CD4-positive, CD25-positive, alpha-beta regulatory T cell (primary cell): ENCODE measurements around the gene PPARA. TPM values are rescaled to one million over a fixed set of nuclear protein-coding genes. Genes with fewer than 3 reads are reported as not detected.
A peak's percentile ranks its signal among the peaks of the same experiment; 100 is the strongest.
"Not testable (repeated sequence)": the region's sequence is repeated elsewhere in the genome, so short reads cannot be mapped to it uniquely, and the experiment has no call there.

Source experiments
- ATAC-seq, 2 donors: fragments of 150-1000 bp; cut with Tn5 transposase; one replicate each; pipeline ENCODE4 v1.10.0; 2021; ENCODE audit warnings: low read depth in 2 of 2, moderate number of reproducible peaks in 2 of 2, moderate library complexity in 1 of 2
- DNase-seq, 3 donors: peaks; one replicate each; pipeline versions ENCODE4 v3.0.0 to v3.0.0-alpha.2; 2012 to 2022; ENCODE audit warnings: mixed read lengths in 1 of 3
- H3K27ac ChIP-seq: one replicate; pipeline ENCODE4 v1.7.0; 2013; ENCODE audit warnings: mild to moderate bottlenecking, low read length; ENCODE audit not compliant: insufficient read depth, poor library complexity, severe bottlenecking
- H3K27me3 ChIP-seq: one replicate; pipeline ENCODE4 v1.7.0; 2013; ENCODE audit warnings: low read length; ENCODE audit not compliant: control insufficient read depth, insufficient read depth
- H3K36me3 ChIP-seq: one replicate; pipeline ENCODE4 v1.7.0; 2013; ENCODE audit warnings: mild to moderate bottlenecking, low read length, moderate library complexity; ENCODE audit not compliant: control insufficient read depth, insufficient read depth
- H3K4me1 ChIP-seq: 2 replicates; pipeline ENCODE4 v1.7.0; 2013; ENCODE audit warnings: mild to moderate bottlenecking, low read length; ENCODE audit not compliant: insufficient read depth, control insufficient read depth, poor library complexity, severe bottlenecking
- H3K4me3 ChIP-seq: one replicate; pipeline ENCODE4 v1.7.0; 2013; ENCODE audit warnings: low read depth, mild to moderate bottlenecking, low read length, moderate library complexity
- H3K9me3 ChIP-seq, 2 experiments: 1 replicate in 1 of 2; 2 replicates in 1 of 2; pipeline ENCODE4 v1.7.0; 2013; ENCODE audit warnings: low read length in 2 of 2, mild to moderate bottlenecking in 1 of 2, moderate library complexity in 1 of 2; ENCODE audit not compliant: control insufficient read depth in 2 of 2
- H3K27ac Mint-ChIP-seq, 3 donors: one replicate each; pipeline ENCODE4 v1.8.0; 2020 to 2022; ENCODE audit warnings: mild to moderate bottlenecking in 3 of 3, mixed read lengths in 3 of 3, moderate library complexity in 2 of 3
- H3K27me3 Mint-ChIP-seq: one replicate; pipeline ENCODE4 v1.8.0; 2022; ENCODE audit warnings: mild to moderate bottlenecking, mixed read lengths
- H3K36me3 Mint-ChIP-seq: one replicate; pipeline ENCODE4 v1.8.0; 2020; ENCODE audit warnings: mixed read lengths
- H3K4me1 Mint-ChIP-seq, 4 donors: one replicate each; pipeline ENCODE4 v1.8.0; 2020 to 2022; ENCODE audit warnings: mixed read lengths in 4 of 4, mild to moderate bottlenecking in 1 of 4
- H3K4me3 Mint-ChIP-seq, 4 donors: one replicate each; pipeline ENCODE4 v1.8.0; 2020 to 2022; ENCODE audit warnings: mild to moderate bottlenecking in 4 of 4, mixed read lengths in 4 of 4, moderate library complexity in 3 of 4
- H3K9me3 Mint-ChIP-seq, 7 donors: one replicate each; pipeline ENCODE4 v1.8.0; 2020 to 2022; ENCODE audit warnings: mixed read lengths in 7 of 7, mild to moderate bottlenecking in 3 of 7, moderate library complexity in 2 of 7
- polyA plus RNA-seq, 4 donors: library from polyadenylated mRNA; unstranded; fragments of 300-500 nt; fragmentation: Illumina TruSeq; gene quantifications; one replicate each; pipeline ENCODE4 v1.2.3, GENCODE V29; 2021
- total RNA-seq: library from RNA; stranded (reverse); gene quantifications from one replicate; pipeline ENCODE4 v1.2.3, GENCODE V29; 2022

Gene PPARA
- total and polyA plus RNA-seq, 5 donors from 2014 or later: 0.67 to 10.3 (median 4.0) TPM

DNA sequence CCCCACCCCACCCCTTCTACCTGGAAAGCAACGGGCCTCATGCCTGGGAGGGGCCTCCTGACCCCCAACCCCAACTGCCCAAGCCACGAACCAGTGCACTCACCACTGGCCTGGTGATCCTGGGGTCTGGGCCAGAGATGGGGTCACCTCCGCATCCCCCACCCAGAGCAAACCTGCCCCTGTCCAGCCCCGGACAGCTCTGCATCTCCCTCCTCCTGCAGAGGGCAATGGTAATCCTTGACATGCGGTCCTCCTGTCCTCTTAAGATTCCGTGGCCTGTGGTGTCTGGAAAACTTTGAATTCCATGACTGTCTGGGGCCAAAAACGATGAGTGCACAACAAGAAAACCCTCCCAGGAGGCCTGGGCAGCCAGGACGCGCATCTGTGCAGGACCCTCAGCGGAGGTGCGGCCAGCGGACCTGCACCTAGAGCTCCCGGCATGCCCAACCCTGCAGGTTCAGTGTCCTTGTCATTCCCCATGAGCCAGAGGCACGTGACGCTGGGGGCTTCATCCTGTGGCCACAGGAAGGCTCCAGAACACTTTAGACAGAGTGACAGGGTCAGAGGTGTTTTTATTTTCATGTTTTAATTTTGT is 16.1 kb upstream of the PPARA start:
- Mint-ChIP-seq H3K27me3 (no peaks in the 10 kb centered on the region), H3K9me3 (no peaks in the 10 kb centered on the region), H3K27ac (no peak overlapping the region), H3K4me1 (peaks cover 0 to 2% (median 0%) of the 10 kb centered on the region in 4 donors), H3K4me3 (no peak overlapping the region), H3K36me3 (no peaks in the 10 kb centered on the region)
- H3K27me3 ChIP-seq: no peaks in the 10 kb centered on the region
- H3K9me3 ChIP-seq: no peaks in the 10 kb centered on the region
- no peaks in the 10 kb centered on the region for H3K4me1 ChIP-seq
- DNase-seq (no peak), ATAC-seq (no peak)
- no peaks in the 10 kb centered on the region for H3K36me3 ChIP-seq
- no peak overlapping the region for H3K27ac ChIP-seq
- H3K4me3 ChIP-seq: no peak overlapping the region

DNA sequence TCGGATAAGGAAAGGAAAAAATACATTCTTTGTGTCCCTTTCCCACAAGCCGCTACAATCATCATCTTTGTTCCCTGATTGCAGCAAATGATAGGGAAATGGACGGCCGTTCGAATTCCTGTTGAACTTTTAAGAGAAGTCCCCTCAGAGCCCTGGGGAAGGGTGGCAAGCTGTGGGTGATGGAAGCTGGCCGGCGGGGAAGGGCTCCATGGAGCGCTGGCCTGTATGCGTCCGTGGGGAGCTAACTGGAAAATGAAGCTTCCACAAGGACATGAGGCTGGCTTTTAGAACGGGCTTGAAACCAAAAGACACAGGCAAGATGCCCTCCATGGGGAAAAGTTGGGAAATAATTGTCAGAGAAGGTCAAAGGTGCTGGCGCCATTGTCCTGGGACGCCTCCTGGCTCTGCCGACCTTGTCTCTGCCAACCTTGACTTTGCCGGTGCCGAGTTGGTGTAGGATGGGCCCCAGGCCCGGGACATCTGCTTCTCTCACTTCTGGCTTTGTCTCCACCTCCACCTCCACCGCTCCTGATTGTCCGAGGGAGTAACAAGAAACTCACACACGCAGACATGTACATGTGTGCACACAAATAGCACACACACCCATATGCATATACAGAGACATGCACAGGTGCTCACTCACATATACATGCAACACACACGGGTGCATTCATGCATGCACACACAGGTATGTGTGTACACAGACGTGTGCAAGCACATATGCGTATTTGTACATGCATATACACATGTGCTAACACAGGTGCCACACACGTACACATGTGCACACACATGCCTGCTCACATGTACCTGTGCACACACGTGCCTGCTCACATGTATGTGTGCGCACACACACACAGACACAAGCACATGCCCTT is 14.5 kb upstream of the PPARA start:
- no peaks in the 10 kb centered on the region for H3K4me1 ChIP-seq
- H3K4me3 Mint-ChIP-seq: no peak overlapping the region
- H3K27ac Mint-ChIP-seq: no peak overlapping the region
- DNase-seq (no peak), ATAC-seq (no peak)
- no peak overlapping the region for H3K27ac ChIP-seq
- no peaks in the 10 kb centered on the region for H3K9me3 Mint-ChIP-seq
- no peaks in the 10 kb centered on the region for H3K36me3 Mint-ChIP-seq
- H3K27me3 Mint-ChIP-seq: no peaks in the 10 kb centered on the region
- H3K27me3 ChIP-seq: no peaks in the 10 kb centered on the region
- H3K9me3 ChIP-seq: no peaks in the 10 kb centered on the region
- H3K4me3 ChIP-seq: no peak overlapping the region
- no peaks in the 10 kb centered on the region for H3K36me3 ChIP-seq
- no peaks in the 10 kb centered on the region for H3K4me1 Mint-ChIP-seq

DNA sequence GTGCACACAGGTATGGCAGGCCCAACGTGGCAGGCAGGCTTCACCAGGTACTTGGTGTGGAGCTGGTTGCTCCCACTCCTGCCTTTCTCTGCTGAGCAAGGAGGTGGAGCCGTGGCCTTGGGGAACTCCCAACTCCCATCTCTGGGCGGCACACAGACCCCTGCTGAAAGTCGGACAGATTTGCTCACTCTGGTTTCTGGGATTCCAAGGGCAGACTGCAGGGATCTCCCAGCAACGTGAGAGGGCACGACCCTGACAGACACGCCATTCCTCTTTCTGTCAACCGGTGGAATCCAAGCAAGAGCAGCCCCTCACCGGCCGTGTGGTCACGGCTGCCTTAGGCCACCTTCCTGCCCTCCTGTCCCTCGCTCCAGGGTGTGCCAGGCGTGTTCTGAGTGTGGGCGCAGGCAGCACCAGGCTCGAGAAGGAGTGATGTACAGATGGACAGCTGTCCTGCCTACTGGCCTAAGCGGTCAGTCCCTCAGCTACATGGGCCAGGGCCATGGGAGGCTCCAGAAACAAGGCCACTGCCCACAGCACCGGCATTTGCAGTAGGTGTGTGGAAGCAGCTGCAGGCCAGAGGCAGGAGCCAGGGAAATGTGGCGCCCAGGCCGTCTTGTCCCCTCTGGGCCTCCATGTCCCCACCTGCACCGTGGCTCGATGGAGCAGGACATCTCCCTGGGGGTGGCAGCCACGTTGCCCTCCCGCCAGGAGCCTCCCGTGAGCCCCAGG is 13.7 kb upstream of the PPARA start:
- peaks cover 4% of the 10 kb centered on the region for H3K27me3 Mint-ChIP-seq
- H3K4me3 Mint-ChIP-seq: no peak overlapping the region
- no peak overlapping the region for H3K27ac Mint-ChIP-seq
- no peaks in the 10 kb centered on the region for H3K27me3 ChIP-seq
- no peak overlapping the region for H3K4me3 ChIP-seq
- H3K36me3 Mint-ChIP-seq: no peaks in the 10 kb centered on the region
- DNase-seq (no peak), ATAC-seq (no peak)
- no peaks in the 10 kb centered on the region for H3K36me3 ChIP-seq
- H3K4me1 Mint-ChIP-seq: no peaks in the 10 kb centered on the region
- H3K9me3 Mint-ChIP-seq: no peaks in the 10 kb centered on the region
- no peaks in the 10 kb centered on the region for H3K4me1 ChIP-seq
- no peak overlapping the region for H3K27ac ChIP-seq
- H3K9me3 ChIP-seq: no peaks in the 10 kb centered on the region

DNA sequence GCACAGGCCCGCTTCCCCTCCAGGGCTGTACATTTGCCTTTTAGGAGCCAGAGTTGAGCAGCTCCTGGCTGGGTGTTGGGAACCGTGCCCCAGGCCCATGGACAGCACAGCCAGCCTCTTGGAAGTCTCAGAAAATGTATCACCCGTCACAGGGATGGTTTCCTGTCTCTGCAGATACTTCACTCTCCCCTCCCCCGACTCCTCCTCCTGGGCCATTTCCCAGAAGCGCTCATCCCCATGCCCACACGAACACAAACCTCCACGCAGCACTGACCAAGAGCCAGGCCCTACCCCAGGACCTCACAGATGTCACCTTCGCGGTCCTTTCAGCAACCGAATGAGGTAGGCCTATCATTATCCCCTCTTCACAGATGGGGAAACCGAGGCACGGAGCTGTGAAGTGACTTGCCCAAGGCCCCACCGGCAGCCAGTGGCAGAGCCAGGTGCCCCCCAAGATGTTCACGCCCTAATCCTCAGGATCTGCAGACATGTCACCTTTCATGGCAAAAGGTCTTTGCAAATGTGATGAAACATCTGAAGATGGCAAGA is 13.0 kb upstream of the PPARA start:
- Mint-ChIP-seq H3K4me3 (no peak overlapping the region), H3K36me3 (no peaks in the 10 kb centered on the region), H3K27me3 (peaks cover 5% of the 10 kb centered on the region), H3K9me3 (no peaks in the 10 kb centered on the region), H3K27ac (no peak overlapping the region), H3K4me1 (no peaks in the 10 kb centered on the region)
- Histone ChIP-seq H3K27me3 (no peaks in the 10 kb centered on the region), H3K27ac (no peak overlapping the region), H3K9me3 (no peaks in the 10 kb centered on the region), H3K4me1 (no peaks in the 10 kb centered on the region), H3K4me3 (no peak overlapping the region), H3K36me3 (no peaks in the 10 kb centered on the region)
- ATAC-seq (no peak), DNase-seq (no peak)

DNA sequence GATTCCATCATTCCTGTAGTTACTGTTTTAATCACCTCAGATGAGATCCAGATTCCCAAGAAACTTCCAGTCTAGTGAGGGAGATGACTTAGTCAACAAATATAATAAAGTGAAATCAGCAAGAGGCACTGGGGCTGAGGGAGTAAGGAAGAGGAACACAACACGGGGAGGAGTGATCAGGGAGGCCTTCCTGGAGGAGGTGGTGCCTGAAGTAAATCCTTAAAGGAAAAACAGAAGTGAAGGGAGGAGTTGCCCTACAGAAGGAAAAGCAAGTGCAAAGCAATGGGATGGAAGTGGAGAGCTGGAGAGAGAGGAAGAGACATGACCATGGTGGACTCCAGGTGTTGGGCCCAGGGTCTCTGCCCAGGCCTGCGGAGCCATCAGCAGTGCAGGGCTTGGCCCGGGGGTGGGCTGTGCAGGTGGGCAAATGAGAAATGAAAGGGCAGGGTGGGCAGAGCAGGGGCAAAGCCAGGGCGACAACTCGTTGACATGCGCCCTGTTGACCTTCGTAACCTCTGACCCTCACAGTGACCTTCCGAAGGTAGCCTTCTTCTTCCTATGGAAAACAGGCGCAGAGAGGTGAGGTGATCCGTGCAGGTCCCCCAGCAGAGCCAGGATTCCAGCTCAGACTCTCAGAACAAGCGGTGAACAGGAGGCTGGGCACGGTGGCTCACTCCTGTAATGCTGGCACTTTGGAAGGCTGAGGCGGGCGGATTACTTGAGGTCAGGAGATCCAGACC is 12.1 kb upstream of the PPARA start:
- no peaks in the 10 kb centered on the region for H3K36me3 Mint-ChIP-seq
- peak overlapping the region in 1 of 3 donors; percentile 9 for H3K27ac Mint-ChIP-seq
- peak overlapping the region in 1 of 4 donors; percentile 17 for H3K4me3 Mint-ChIP-seq
- no peak overlapping the region for H3K27ac ChIP-seq
- H3K9me3 Mint-ChIP-seq: no peaks in the 10 kb centered on the region
- ATAC-seq: no peak
- no peaks in the 10 kb centered on the region for H3K9me3 ChIP-seq
- H3K4me1 Mint-ChIP-seq: no peaks in the 10 kb centered on the region
- no peak for DNase-seq
- H3K27me3 ChIP-seq: no peaks in the 10 kb centered on the region
- no peak overlapping the region for H3K4me3 ChIP-seq
- peaks cover 5% of the 10 kb centered on the region for H3K27me3 Mint-ChIP-seq
- H3K4me1 ChIP-seq: no peaks in the 10 kb centered on the region
- H3K36me3 ChIP-seq: no peaks in the 10 kb centered on the region

DNA sequence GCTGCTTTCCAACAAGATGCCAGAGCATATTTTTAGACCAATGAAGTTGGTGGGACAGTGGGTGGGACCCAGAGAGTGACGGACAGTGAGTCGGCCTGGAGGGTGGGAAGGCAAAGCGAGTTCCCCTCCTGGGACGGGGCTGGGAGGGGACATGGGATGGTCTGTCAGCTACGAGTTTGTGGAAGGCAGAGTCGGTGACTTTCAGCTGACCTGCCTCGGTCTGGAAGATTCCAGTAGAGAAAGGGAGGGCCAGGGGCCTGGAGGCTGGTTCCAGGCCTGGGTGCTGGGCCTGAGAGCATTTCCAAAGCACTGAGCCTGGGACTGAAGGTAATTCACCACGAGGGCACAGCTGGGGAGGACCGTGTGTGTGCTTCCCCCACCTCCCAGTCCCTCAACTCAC is 10.9 kb upstream of the PPARA start:
- H3K36me3 Mint-ChIP-seq, H3K27me3 ChIP-seq, ATAC-seq, H3K4me3 Mint-ChIP-seq, H3K9me3 ChIP-seq, H3K4me3 ChIP-seq, H3K4me1 Mint-ChIP-seq, H3K9me3 Mint-ChIP-seq, H3K27me3 Mint-ChIP-seq, H3K4me1 ChIP-seq, DNase-seq, H3K36me3 ChIP-seq, H3K27ac ChIP-seq, H3K27ac Mint-ChIP-seq: not testable (repeated sequence)

DNA sequence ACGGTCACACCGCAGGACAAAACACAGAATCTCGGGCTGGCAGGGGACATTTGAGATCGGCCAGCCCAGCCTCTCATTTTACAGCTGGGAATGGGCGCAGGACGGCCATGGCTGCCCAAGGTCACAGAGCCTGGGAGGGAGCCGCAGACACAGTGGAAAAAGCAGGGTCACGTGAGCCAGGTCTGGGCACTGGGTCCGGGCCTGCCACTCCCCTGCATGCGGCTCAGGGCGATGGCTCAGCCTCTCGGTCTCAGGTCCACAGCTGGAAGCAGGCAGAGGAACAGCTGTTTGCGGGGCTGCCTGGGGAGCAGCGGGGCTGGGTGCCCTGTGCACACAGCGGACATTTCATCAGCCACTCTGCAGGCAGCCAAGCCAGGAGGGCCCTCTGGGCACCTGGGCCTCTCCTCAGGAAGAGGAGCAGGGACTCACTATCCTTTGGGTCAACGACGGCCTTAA is 10.4 kb upstream of the PPARA start:
- Mint-ChIP-seq H3K27me3 (peaks cover 9% of the 10 kb centered on the region), H3K36me3 (no peaks in the 10 kb centered on the region), H3K4me1 (no peaks in the 10 kb centered on the region), H3K27ac (no peak overlapping the region), H3K4me3 (no peak overlapping the region), H3K9me3 (no peaks in the 10 kb centered on the region)
- ATAC-seq (no peak), DNase-seq (no peak)
- Histone ChIP-seq H3K4me1 (no peaks in the 10 kb centered on the region), H3K4me3 (no peak overlapping the region), H3K27ac (no peak overlapping the region), H3K9me3 (no peaks in the 10 kb centered on the region), H3K36me3 (no peaks in the 10 kb centered on the region), H3K27me3 (no peaks in the 10 kb centered on the region)
